Putamen (tissue), 1 donor: ENCODE measurements around the gene PRDM15.

Experiments
- DNase-seq: peaks from one replicate; pipeline ENCODE4 v3.0.0-alpha.2; 2016; ENCODE audit warnings: low spot score

Gene PRDM15

GRCh38 chr21:41863439-41863740 lies 15.8 kb downstream of the PRDM15 start:
- no peak for DNase-seq

GRCh38 chr21:41861987-41862386 lies 17.2 kb downstream of the PRDM15 start:
- no peak for DNase-seq

GRCh38 chr21:41861255-41861654 lies 17.9 kb downstream of the PRDM15 start:
- DNase-seq: no peak

GRCh38 chr21:41859297-41859980 lies 19.7 kb downstream of the PRDM15 start:
- DNase-seq: no peak

GRCh38 chr21:41858466-41859296 lies 20.5 kb downstream of the PRDM15 start:
- no peak for DNase-seq

GRCh38 chr21:41857771-41858300 lies 21.3 kb downstream of the PRDM15 start:
- DNase-seq: no peak

GRCh38 chr21:41856572-41856971 lies 22.6 kb downstream of the PRDM15 start:
- no peak for DNase-seq

- DNase-seq: no peak
These were observed 24.6 kb downstream of the PRDM15 start for GRCh38 chr21:41854426-41854995.

- DNase-seq: no peak
These were observed 26.2 kb downstream of the PRDM15 start for GRCh38 chr21:41852929-41853320.

GRCh38 chr21:41852151-41852928 lies 26.8 kb downstream of the PRDM15 start:
- no peak for DNase-seq

- no peak for DNase-seq
These were observed 27.9 kb downstream of the PRDM15 start for GRCh38 chr21:41851090-41851790.

GRCh38 chr21:41850085-41850484 lies 29.1 kb downstream of the PRDM15 start:
- no peak for DNase-seq

GRCh38 chr21:41848958-41849580 lies 30.1 kb downstream of the PRDM15 start:
- DNase-seq: no peak

GRCh38 chr21:41848533-41848932 lies 30.6 kb downstream of the PRDM15 start:
- DNase-seq: no peak

- no peak for DNase-seq
These were observed 31.9 kb downstream of the PRDM15 start for GRCh38 chr21:41847066-41847804.

- DNase-seq: no peak
These were observed 32.6 kb downstream of the PRDM15 start for GRCh38 chr21:41846536-41846935.

- no peak for DNase-seq
These were observed 33.2 kb downstream of the PRDM15 start for GRCh38 chr21:41846033-41846317.

GRCh38 chr21:41845310-41846032 lies 33.7 kb downstream of the PRDM15 start:
- no peak for DNase-seq

- no peak for DNase-seq
These were observed 35.6 kb downstream of the PRDM15 start for GRCh38 chr21:41843584-41843983.

GRCh38 chr21:41840880-41841279 lies 38.3 kb downstream of the PRDM15 start:
- no peak for DNase-seq
